ENCODE measurements around the gene RPL18A.

RPL18A gene

DNA sequence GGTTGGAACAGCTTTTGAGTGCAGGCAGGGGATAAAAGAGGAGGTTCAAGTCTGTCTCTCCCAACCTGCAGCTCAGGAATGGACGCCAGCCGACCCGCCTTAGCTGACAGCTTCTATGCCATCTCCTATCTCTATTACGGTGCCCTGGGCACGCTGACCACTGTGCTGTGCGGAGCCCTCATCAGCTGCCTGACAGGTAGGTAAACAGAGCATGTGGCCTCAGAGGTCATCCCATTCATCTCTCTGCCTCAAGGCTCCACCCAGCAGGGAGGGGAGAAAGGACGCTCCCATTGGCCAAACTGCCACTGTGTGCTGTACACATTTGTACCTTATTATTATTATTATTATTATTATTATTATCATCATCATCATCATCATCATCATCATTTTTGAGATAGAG lies 28.6 kb downstream of the RPL18A start:
- Mint-ChIP-seq H3K9me3 (no peaks in the 10 kb centered on the region), H3K27me3 (ENCODE audit: low read depth) (no peaks in the 10 kb centered on the region), H3K4me1 (ENCODE audit: low read depth) (no peaks in the 10 kb centered on the region), H3K36me3 (ENCODE audit: low read depth) (no peaks in the 10 kb centered on the region), H3K27ac (no peak overlapping the region), H3K4me3 (no peak overlapping the region)
- DNase-seq (ENCODE audit: low spot score), result no peak

DNA sequence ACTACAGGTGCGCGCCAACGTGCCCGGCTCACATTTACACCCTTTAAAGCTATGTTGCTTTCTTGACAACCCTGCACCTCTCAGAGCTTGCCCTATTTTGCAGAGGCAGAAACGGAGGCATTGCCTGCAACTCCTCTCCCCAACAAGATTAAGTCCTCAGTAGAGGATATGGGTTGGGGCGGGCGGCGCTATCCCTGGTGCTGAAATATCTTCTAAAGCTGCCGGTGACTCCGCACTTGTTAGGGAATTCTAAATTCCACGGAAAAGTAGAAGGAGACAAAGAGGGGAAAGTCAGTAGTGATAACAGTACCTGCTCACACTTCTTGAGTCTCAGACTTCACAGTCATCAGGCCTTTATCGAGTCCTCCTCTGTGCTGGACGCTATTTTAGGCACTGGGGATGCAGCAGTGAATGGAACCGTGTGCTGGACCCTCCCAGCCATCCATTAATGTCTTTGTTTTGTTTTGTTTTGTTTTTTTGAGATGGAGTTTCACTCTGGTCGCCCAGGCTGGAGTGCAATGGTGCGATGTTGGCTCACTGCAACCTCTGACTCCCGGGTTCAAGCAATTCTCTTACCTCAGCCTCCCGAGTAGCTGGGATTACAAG lies 30.0 kb downstream of the RPL18A start:
- H3K9me3 Mint-ChIP-seq, result no peaks in the 10 kb centered on the region
- H3K4me1 Mint-ChIP-seq (ENCODE audit: low read depth), result no peaks in the 10 kb centered on the region
- no peak for DNase-seq (ENCODE audit: low spot score)
- no peak overlapping the region for H3K4me3 Mint-ChIP-seq
- no peak overlapping the region for H3K27ac Mint-ChIP-seq
- no peaks in the 10 kb centered on the region for H3K36me3 Mint-ChIP-seq (ENCODE audit: low read depth)
- H3K27me3 Mint-ChIP-seq (ENCODE audit: low read depth), result no peaks in the 10 kb centered on the region

DNA sequence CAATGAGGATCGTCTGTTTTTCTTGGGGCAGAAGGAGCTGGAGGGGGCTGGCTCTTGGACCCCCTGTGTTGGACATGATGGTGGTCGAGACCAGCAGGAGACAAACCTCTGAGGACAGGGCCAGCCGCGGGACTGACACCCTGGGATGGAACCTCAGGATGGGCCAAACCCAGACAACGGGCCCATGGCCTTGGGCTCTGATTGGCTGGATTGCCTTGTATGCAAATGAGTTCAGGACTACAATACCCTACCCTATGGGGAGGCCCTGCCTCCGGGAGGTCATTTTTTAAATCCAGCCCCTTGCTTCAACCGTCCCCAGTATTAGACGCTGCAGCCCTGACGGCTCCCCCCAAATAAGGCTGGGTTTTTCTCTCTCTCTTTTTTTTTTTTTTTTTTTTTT lies 34.1 kb downstream of the RPL18A start:
- no peak overlapping the region for H3K4me3 Mint-ChIP-seq
- no peak overlapping the region for H3K27ac Mint-ChIP-seq
- H3K4me1 Mint-ChIP-seq (ENCODE audit: low read depth), result no peaks in the 10 kb centered on the region

DNA sequence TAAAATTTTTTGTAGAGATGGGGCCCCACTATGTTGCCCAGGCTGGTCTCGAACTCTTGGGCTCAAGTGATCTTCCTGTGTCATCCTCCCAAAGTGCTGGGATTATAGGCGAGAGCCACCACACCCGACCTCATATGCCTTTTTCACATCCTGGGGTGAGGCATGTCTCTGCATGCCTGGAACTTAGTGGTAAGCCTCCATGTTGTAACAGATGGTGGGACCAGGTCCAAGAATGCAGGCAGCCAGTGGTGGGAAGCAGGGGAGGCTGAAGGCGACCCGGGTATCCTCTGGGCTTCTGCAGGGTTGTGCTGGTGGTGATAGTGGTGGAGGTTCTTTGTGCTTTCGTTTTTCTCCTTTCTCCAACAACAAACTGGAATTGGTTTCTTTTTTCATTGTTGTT lies 43.0 kb downstream of the RPL18A start:
- H3K4me3 Mint-ChIP-seq, result no peak overlapping the region
- H3K27me3 Mint-ChIP-seq (ENCODE audit: low read depth), result peaks cover 3% of the 10 kb centered on the region
- no peak for DNase-seq (ENCODE audit: low spot score)
- H3K9me3 Mint-ChIP-seq, result no peaks in the 10 kb centered on the region
- H3K36me3 Mint-ChIP-seq (ENCODE audit: low read depth), result no peaks in the 10 kb centered on the region
- no peak overlapping the region for H3K27ac Mint-ChIP-seq
- no peaks in the 10 kb centered on the region for H3K4me1 Mint-ChIP-seq (ENCODE audit: low read depth)

More for the DNA sequence above, 34.1 kb downstream of the RPL18A start:
- H3K27me3 Mint-ChIP-seq (ENCODE audit: low read depth), result no peaks in the 10 kb centered on the region
- H3K9me3 Mint-ChIP-seq, result no peaks in the 10 kb centered on the region
- no peaks in the 10 kb centered on the region for H3K36me3 Mint-ChIP-seq (ENCODE audit: low read depth)
- DNase-seq (ENCODE audit: low spot score), result no peak

DNA sequence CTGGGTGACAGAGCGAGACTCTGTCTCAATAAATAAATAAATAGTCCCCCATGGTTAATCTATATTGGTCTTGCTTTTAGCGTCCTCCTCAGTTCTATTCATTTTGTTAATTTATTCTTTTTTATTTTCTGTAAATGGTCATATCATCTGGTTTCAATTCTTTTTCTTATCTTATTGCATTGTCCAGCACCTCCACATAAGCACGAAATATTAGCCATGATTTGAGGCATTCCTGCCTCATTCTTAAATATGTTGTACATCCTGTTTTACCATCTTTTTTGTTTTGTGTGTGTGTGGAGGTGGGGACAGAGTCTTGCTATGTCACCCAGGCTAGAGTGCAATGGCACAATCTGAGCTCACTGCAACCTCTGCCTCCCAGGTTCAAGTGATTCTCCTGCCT lies 48.5 kb downstream of the RPL18A start:
- H3K27me3 Mint-ChIP-seq (ENCODE audit: low read depth), result no peaks in the 10 kb centered on the region
- DNase-seq (ENCODE audit: low spot score), result no peak
- H3K4me1 Mint-ChIP-seq (ENCODE audit: low read depth), result no peaks in the 10 kb centered on the region
- H3K9me3 Mint-ChIP-seq, result peaks cover 6% of the 10 kb centered on the region
- no peak overlapping the region for H3K27ac Mint-ChIP-seq
- H3K36me3 Mint-ChIP-seq (ENCODE audit: low read depth), result no peaks in the 10 kb centered on the region
- no peak overlapping the region for H3K4me3 Mint-ChIP-seq

DNA sequence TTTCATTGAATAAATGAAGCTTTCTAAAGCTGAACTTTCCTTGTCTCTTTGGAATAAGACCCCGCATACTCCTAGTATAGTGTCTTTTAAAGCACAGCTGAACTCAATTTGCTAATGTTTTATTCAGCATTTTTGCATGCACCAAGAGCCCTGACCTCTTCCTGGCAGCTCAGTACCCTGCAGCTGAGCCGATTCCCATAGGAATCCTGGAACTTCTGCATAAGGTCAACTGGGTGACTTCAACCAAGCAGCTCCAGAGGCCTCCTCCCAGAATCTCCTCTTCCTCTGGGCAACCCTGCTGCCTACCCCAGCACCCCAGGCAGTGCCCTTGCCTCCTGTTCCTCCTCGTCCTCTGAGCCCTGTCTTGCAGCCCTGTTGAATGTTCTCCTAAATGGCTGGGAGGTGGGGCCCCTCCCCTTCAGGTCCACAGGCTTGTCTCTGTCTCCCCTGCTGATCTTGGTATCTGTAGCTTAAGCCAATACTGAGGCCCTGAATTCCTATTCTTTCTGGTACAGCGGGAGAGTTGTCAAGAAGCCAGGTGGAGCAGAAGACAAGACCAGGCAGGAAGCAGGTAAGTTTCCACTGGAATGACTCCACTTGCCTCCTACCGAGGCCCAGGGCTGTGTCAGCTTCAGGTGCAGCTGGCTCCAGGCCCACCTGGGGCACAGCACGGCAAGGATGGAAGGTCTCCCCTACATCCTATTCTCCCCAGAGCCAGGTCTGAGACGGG lies 49.5 kb downstream of the RPL18A start:
- peaks cover 14% of the 10 kb centered on the region for H3K9me3 Mint-ChIP-seq
- DNase-seq (ENCODE audit: low spot score), result no peak
- H3K4me1 Mint-ChIP-seq (ENCODE audit: low read depth), result no peaks in the 10 kb centered on the region
- H3K36me3 Mint-ChIP-seq (ENCODE audit: low read depth), result no peaks in the 10 kb centered on the region
- no peak overlapping the region for H3K27ac Mint-ChIP-seq
- no peaks in the 10 kb centered on the region for H3K27me3 Mint-ChIP-seq (ENCODE audit: low read depth)
- no peak overlapping the region for H3K4me3 Mint-ChIP-seq

DNA sequence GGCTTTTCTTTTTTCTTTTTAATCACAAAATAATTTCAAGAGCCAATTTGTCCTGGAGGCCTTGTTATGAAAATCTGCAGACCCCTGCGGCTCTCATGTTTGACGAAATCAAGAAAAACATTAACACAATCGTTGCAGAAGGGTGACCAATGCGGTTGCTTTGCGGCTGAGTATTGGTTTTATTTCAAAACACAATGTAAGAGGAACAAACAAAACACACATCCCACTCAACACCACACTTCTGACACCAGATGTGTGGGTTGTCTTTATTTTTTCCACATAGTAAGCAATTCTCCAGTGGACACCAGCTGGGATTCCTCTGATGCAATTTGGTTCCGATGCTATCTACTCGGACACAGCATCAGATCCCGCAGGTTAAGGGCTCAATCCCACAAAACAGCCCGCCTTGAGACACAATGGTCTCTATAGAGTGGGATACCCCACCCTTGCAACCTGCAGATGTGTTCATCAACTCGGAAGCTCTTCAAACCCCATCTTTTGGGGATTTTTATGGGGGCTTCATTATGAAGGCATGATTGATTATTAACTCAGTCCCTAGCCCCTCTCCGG lies 51.2 kb downstream of the RPL18A start:
- no peaks in the 10 kb centered on the region for H3K36me3 Mint-ChIP-seq (ENCODE audit: low read depth)
- peaks cover 14% of the 10 kb centered on the region for H3K9me3 Mint-ChIP-seq
- no peak overlapping the region for H3K27ac Mint-ChIP-seq
- no peak for DNase-seq (ENCODE audit: low spot score)
- no peak overlapping the region for H3K4me3 Mint-ChIP-seq
- no peaks in the 10 kb centered on the region for H3K27me3 Mint-ChIP-seq (ENCODE audit: low read depth)
- no peaks in the 10 kb centered on the region for H3K4me1 Mint-ChIP-seq (ENCODE audit: low read depth)
